ENCODE results near the gene WDR83.

DNA sequence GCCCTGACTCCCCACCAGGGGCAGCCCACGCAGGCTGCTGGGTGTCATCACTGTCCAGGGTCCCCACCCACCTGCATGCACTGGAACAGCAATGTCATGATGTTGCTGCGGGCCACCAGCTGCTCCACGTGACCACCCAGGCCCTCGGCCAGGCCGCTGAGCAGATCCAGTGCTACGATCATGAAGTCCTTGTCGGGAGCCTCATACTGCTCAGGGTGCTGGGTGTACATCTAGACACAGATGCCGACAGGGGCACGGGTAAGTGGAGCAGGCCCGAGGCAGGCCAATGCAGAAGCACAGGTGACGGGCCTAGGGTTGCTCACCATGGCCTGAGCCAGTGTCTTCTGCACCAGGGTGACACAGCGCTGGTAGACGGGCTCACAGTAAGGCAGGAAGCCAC lies 38.6 kb downstream of the WDR83 start:
- TF ChIP-seq, protein P1, sequence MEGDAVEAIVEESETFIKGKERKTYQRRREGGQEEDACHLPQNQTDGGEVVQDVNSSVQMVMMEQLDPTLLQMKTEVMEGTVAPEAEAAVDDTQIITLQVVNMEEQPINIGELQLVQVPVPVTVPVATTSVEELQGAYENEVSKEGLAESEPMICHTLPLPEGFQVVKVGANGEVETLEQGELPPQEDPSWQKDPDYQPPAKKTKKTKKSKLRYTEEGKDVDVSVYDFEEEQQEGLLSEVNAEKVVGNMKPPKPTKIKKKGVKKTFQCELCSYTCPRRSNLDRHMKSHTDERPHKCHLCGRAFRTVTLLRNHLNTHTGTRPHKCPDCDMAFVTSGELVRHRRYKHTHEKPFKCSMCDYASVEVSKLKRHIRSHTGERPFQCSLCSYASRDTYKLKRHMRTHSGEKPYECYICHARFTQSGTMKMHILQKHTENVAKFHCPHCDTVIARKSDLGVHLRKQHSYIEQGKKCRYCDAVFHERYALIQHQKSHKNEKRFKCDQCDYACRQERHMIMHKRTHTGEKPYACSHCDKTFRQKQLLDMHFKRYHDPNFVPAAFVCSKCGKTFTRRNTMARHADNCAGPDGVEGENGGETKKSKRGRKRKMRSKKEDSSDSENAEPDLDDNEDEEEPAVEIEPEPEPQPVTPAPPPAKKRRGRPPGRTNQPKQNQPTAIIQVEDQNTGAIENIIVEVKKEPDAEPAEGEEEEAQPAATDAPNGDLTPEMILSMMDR (IDR thresholded peaks at IDR 0.05): no peak
- TF ChIP-seq EZH2 (IDR thresholded peaks at IDR 0.05) (no peak), EZH2phosphoT487 (IDR thresholded peaks at IDR 0.05) (no peak)
